H9 (cell line): ENCODE results near the gene PHLPP2. TPM values are rescaled to one million over a fixed set of nuclear protein-coding genes. Genes with fewer than 3 reads are reported as not detected.

Source experiments
- DNase-seq: peaks from one replicate; pipeline ENCODE4 v3.0.0-alpha.2; 2017
- H2AFZ ChIP-seq: one replicate; pipeline ENCODE4 v1.6.1; 2013; ENCODE audit warnings: mild to moderate bottlenecking, low read length, control low read depth, moderate library complexity
- H2AK5ac ChIP-seq: 2 replicates; pipeline ENCODE4 v1.6.1; 2013; ENCODE audit warnings: low read length, control low read depth, mixed read lengths; ENCODE audit not compliant: insufficient read length
- H2BK120ac ChIP-seq: one replicate; pipeline ENCODE4 v1.6.1; 2013; ENCODE audit warnings: low read depth, mild to moderate bottlenecking, low read length, control low read depth, inconsistent platforms; ENCODE audit not compliant: poor library complexity, severe bottlenecking
- H2BK12ac ChIP-seq: 2 replicates; pipeline ENCODE4 v1.6.1; 2013; ENCODE audit warnings: low read length, control low read depth, mixed read lengths, low read depth; ENCODE audit not compliant: insufficient read length
- H2BK15ac ChIP-seq: 2 replicates; pipeline ENCODE4 v1.6.1; 2013; ENCODE audit warnings: low read depth, low read length, control low read depth
- H2BK20ac ChIP-seq: one replicate; pipeline ENCODE4 v1.6.1; 2013; ENCODE audit warnings: low read depth, mild to moderate bottlenecking, low read length, control low read depth, inconsistent platforms; ENCODE audit not compliant: poor library complexity, severe bottlenecking
- H2BK5ac ChIP-seq: 2 replicates; pipeline ENCODE4 v1.6.1; 2013; ENCODE audit warnings: low read length, control low read depth, mixed read lengths; ENCODE audit not compliant: insufficient read length
- H3K14ac ChIP-seq: 2 replicates; pipeline ENCODE4 v1.6.1; 2013; ENCODE audit warnings: low read length, control low read depth; ENCODE audit not compliant: insufficient read depth
- H3K18ac ChIP-seq: 2 replicates; pipeline ENCODE4 v1.6.1; 2013; ENCODE audit warnings: low read depth, mild to moderate bottlenecking, mixed read lengths, low read length, control low read depth; ENCODE audit not compliant: insufficient read length
- H3K23ac ChIP-seq: 2 replicates; pipeline ENCODE4 v1.6.1; 2013; ENCODE audit warnings: low read length, control low read depth, mixed read lengths, low read depth; ENCODE audit not compliant: insufficient read length
- H3K23me2 ChIP-seq: 2 replicates; pipeline ENCODE4 v1.6.1; 2013; ENCODE audit warnings: low read depth, mild to moderate bottlenecking, mixed read lengths, low read length, control low read depth; ENCODE audit not compliant: insufficient read length, poor library complexity, severe bottlenecking
- H3K27ac ChIP-seq: 2 replicates; pipeline ENCODE4 v1.5.1; 2013; ENCODE audit warnings: low read length, control low read depth, mixed read lengths, low read depth; ENCODE audit not compliant: insufficient read length
- H3K27me3 ChIP-seq: 2 replicates; pipeline ENCODE4 v1.6.1; 2013; ENCODE audit warnings: low read length, control low read depth, inconsistent platforms; ENCODE audit not compliant: insufficient read depth
- H3K4ac ChIP-seq: 2 replicates; pipeline ENCODE4 v1.6.1; 2013; ENCODE audit warnings: low read depth, mild to moderate bottlenecking, control low read depth, inconsistent platforms, low read length, moderate library complexity
- H3K4me1 ChIP-seq: 2 replicates; pipeline ENCODE4 v1.6.1; 2013; ENCODE audit warnings: low read length, control low read depth, inconsistent platforms; ENCODE audit not compliant: insufficient read depth
- H3K4me2 ChIP-seq: 2 replicates; pipeline ENCODE4 v1.6.1; 2013; ENCODE audit warnings: low read length, control low read depth, mixed read lengths; ENCODE audit not compliant: insufficient read length, insufficient read depth
- H3K56ac ChIP-seq: 2 replicates; pipeline ENCODE4 v1.6.1; 2013; ENCODE audit warnings: low read depth, mild to moderate bottlenecking, mixed read lengths, low read length, control low read depth; ENCODE audit not compliant: insufficient read length
- H3K79me1 ChIP-seq: 2 replicates; pipeline ENCODE4 v1.6.1; 2013; ENCODE audit warnings: low read depth, mild to moderate bottlenecking, moderate library complexity, low read length, control low read depth, inconsistent platforms; ENCODE audit not compliant: insufficient read depth, poor library complexity, severe bottlenecking
- H3K79me2 ChIP-seq: 2 replicates; pipeline ENCODE4 v1.6.1; 2013; ENCODE audit warnings: low read length, control low read depth, inconsistent platforms; ENCODE audit not compliant: insufficient read depth
- H3K9ac ChIP-seq: 2 replicates; pipeline ENCODE4 v1.6.1; 2013; ENCODE audit warnings: low read length, control low read depth, mixed read lengths; ENCODE audit not compliant: insufficient read length; ENCODE audit errors: extremely low read depth
- H3K9me3 ChIP-seq: one replicate; pipeline ENCODE4 v1.6.1; 2013; ENCODE audit warnings: low read depth, low read length, inconsistent platforms; ENCODE audit not compliant: control insufficient read depth
- H3T11ph ChIP-seq: one replicate; pipeline ENCODE4 v1.6.1; 2013; ENCODE audit warnings: mild to moderate bottlenecking, low read length, control low read depth, inconsistent platforms
- H4K20me1 ChIP-seq: one replicate; pipeline ENCODE4 v1.6.1; 2013; ENCODE audit not compliant: control insufficient read depth, insufficient read length, insufficient read depth
- H4K5ac ChIP-seq: 2 replicates; pipeline ENCODE4 v1.6.1; 2013; ENCODE audit warnings: low read depth, mild to moderate bottlenecking, mixed read lengths, low read length, control low read depth; ENCODE audit not compliant: insufficient read length
- H4K8ac ChIP-seq: replicated peaks from 2 replicates; pipeline ENCODE4 v1.6.1; 2013; ENCODE audit warnings: low read length, control low read depth, mixed read lengths, low read depth; ENCODE audit not compliant: insufficient read length
- H4K91ac ChIP-seq: 2 replicates; pipeline ENCODE4 v1.6.1; 2013; ENCODE audit warnings: low read depth, mild to moderate bottlenecking, moderate library complexity, mixed read lengths, low read length, control low read depth; ENCODE audit not compliant: insufficient read length
- H3K27ac Mint-ChIP-seq, 3 experiments: 2 replicates in 2 of 3; 3 replicates in 1 of 3; pipeline ENCODE4 v1.8.0; 2020 to 2021; ENCODE audit warnings: mixed read lengths in 3 of 3, mild to moderate bottlenecking in 1 of 3, moderate library complexity in 1 of 3
- H3K27me3 Mint-ChIP-seq: 2 replicates; pipeline ENCODE4 v1.8.0; 2021; ENCODE audit warnings: low read depth, mild to moderate bottlenecking, moderate library complexity, mixed read lengths
- H3K36me3 Mint-ChIP-seq, 3 experiments: 2 replicates in 2 of 3; 3 replicates in 1 of 3; pipeline ENCODE4 v1.8.0; 2020 to 2021; ENCODE audit warnings: low read depth in 3 of 3, mixed read lengths in 3 of 3; ENCODE audit not compliant: insufficient read depth in 1 of 3
- H3K4me1 Mint-ChIP-seq, 2 experiments: 2 replicates each; pipeline ENCODE4 v1.8.0; 2020; ENCODE audit warnings: mixed read lengths in 2 of 2
- H3K4me3 Mint-ChIP-seq, 2 experiments: 2 replicates in 1 of 2; 3 replicates in 1 of 2; pipeline ENCODE4 v1.8.0; 2020 to 2021; ENCODE audit warnings: mild to moderate bottlenecking in 2 of 2, mixed read lengths in 2 of 2, moderate library complexity in 1 of 2
- H3K9me3 Mint-ChIP-seq, 2 experiments: 2 replicates in 1 of 2; 3 replicates in 1 of 2; pipeline ENCODE4 v1.8.0; 2020; ENCODE audit warnings: mild to moderate bottlenecking in 2 of 2, mixed read lengths in 2 of 2, moderate library complexity in 1 of 2
- WGBS: extraction: QIAGEN DNeasy Blood & Tissue Kit; methylation state at CpG from one replicate; pipeline ENCODE4 v1.1.7; 2013; ENCODE audit warnings: missing lambda C conversion rate, low lambda C conversion rate, mixed read lengths; ENCODE audit not compliant: insufficient read length; ENCODE audit errors: extremely low coverage; 5-methylcytosine and 5-hydroxymethylcytosine counted together
- total RNA-seq: library from RNA; stranded (reverse); gene quantifications from 2 replicates; pipeline ENCODE4 v1.2.1, GENCODE V29; 2021
- TF ChIP-seq, protein P1 (sequence below): fragments of 200-600 bp; sonication (generic); conservative IDR thresholded peaks from 3 replicates; pipeline ENCODE4 v1.8.0; 2021; ENCODE audit warnings: antibody characterized with exemption, mild to moderate bottlenecking

The PHLPP2 gene
- total RNA-seq, 1 experiment from 2014 or later, result 23.2 TPM

DNA sequence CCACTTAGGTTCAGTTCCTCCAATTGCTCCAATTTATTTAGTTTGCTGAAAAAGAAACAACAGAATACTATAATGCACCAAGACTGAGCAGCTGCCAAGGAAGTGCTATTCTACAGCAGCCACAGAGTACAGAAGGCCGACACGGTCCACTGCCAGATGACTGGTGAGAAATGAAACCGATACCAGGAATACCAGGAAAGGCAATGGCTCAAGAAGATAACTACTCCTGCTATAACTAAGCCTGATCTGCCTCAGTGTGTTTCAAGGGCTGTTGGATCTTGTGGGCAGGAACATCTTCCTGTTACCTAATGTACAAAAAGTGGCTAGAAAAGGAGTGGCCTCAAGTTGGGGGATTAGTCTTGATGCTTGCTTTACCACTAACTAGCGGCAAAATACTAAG is 65.7 kb downstream of the PHLPP2 start:
- Mint-ChIP-seq H3K27ac (no peak overlapping the region; a peak in 1 of 7 replicates), H3K27me3 (no peaks in the 10 kb centered on the region), H3K4me1 (no peaks in the 10 kb centered on the region; a peak in 1 of 4 replicates), H3K4me3 (no peak overlapping the region), H3K36me3 (peaks cover 21 to 68% (median 49%) of the 10 kb centered on the region in 3 experiments; a peak in 6 of 7 replicates), H3K9me3 (no peaks in the 10 kb centered on the region)
- no peak overlapping the region for H3K56ac ChIP-seq
- H4K5ac ChIP-seq, result no peak overlapping the region
- H2BK20ac ChIP-seq, result no peak overlapping the region
- TF ChIP-seq, protein P1, sequence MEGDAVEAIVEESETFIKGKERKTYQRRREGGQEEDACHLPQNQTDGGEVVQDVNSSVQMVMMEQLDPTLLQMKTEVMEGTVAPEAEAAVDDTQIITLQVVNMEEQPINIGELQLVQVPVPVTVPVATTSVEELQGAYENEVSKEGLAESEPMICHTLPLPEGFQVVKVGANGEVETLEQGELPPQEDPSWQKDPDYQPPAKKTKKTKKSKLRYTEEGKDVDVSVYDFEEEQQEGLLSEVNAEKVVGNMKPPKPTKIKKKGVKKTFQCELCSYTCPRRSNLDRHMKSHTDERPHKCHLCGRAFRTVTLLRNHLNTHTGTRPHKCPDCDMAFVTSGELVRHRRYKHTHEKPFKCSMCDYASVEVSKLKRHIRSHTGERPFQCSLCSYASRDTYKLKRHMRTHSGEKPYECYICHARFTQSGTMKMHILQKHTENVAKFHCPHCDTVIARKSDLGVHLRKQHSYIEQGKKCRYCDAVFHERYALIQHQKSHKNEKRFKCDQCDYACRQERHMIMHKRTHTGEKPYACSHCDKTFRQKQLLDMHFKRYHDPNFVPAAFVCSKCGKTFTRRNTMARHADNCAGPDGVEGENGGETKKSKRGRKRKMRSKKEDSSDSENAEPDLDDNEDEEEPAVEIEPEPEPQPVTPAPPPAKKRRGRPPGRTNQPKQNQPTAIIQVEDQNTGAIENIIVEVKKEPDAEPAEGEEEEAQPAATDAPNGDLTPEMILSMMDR, result no peak
- no peaks in the 10 kb centered on the region for H3K4me1 ChIP-seq
- no peaks in the 10 kb centered on the region for H3K9me3 ChIP-seq
- H3K79me2 ChIP-seq, result no peaks in the 10 kb centered on the region
- WGBS, result no CpG with 5 or more reads among the region's 4 CpGs
- no peak overlapping the region for H4K91ac ChIP-seq
- no peak overlapping the region for H3K18ac ChIP-seq
- no peak overlapping the region for H2AK5ac ChIP-seq
- H2BK15ac ChIP-seq, result no peak overlapping the region
- H3K4ac ChIP-seq, result no peak overlapping the region
- no peak overlapping the region for H4K8ac ChIP-seq
- H3K23me2 ChIP-seq, result no peaks in the 10 kb centered on the region
- H3K4me2 ChIP-seq, result no peak overlapping the region
- no peak overlapping the region for H3K27ac ChIP-seq
- no peaks in the 10 kb centered on the region for H3K27me3 ChIP-seq
- no peaks in the 10 kb centered on the region for H4K20me1 ChIP-seq
- H2BK12ac ChIP-seq, result no peak overlapping the region
- no peak overlapping the region for H3K14ac ChIP-seq
- no peak overlapping the region for H3K23ac ChIP-seq
- no peak overlapping the region for H2AFZ ChIP-seq
- H3T11ph ChIP-seq, result no peak overlapping the region
- no peak overlapping the region for H3K9ac ChIP-seq
- DNase-seq, result no peak
- H2BK5ac ChIP-seq, result no peak overlapping the region
- no peak overlapping the region for H2BK120ac ChIP-seq
- no peaks in the 10 kb centered on the region for H3K79me1 ChIP-seq
